SH-SY5Y (cell line): ENCODE measurements around the gene LPIN3.

Experiments used
- GATA2 ChIP-seq: IDR thresholded peaks from 2 replicates; pipeline ENCODE4 v1.6.1; 2011; ENCODE audit warnings: mild to moderate bottlenecking, low read depth, low read length
- GATA3 ChIP-seq: IDR thresholded peaks from 2 replicates; pipeline ENCODE4 v1.6.1; 2011; ENCODE audit warnings: low read depth, mild to moderate bottlenecking, low read length, moderate library complexity

Gene LPIN3

GRCh38 chr20:41362748-41363140 is 22.1 kb downstream of the LPIN3 start:
- TF ChIP-seq GATA3 (no peak), GATA2 (no peak)

DNA sequence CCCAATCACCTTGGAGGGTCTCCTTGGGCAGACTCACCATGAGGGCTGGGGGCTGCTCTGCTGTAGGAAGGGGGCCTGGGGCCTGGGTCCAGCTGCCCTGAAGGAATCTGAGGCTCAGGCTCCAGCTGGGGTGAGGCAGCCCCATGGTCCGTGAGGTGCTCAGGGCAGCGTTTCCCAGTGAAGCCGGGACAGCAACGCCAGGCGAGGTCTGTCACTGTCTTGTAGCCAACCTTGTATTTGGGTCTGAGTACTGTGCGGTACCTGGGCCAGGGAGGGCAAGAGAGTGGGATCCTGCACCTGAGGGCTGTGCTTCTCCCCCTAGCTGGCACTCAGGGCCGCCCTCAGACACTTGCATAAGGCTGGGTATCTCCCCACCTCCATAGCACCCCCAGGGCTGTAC is 23.0 kb downstream of the LPIN3 start:
- TF ChIP-seq GATA3 (no peak), GATA2 (no peak)

DNA sequence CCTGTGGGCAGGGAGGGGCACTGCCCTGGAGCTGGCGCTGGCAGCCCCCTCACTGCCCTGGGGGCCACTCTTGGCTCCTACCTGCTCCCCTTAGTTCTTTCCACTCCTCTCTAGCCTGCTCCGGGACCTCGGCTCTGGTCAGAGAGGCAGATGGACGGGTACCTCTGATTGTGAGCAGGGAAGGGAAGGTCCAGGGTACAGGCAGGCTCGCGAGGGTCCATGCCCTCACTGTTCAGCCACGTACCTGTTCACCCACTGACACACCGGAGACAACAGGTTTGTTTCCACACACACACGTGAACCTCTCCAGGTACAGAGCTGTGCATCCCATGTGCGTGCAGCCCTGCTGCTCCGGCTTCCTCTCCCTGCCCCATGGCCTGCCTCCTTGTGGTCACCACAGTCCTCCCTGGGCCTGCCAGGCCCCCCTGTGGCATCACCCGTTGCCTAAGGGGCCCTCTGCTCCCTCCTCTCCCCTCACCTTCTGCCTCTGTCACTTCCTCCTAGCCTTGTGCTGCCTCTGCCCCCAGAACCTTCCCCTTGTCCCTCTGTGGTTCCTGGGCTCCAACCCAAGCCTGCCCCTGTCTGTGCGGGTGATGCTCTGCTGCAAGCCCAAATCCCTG is 23.7 kb downstream of the LPIN3 start:
- TF ChIP-seq GATA3, result no peak
- no peak for TF ChIP-seq GATA2

DNA sequence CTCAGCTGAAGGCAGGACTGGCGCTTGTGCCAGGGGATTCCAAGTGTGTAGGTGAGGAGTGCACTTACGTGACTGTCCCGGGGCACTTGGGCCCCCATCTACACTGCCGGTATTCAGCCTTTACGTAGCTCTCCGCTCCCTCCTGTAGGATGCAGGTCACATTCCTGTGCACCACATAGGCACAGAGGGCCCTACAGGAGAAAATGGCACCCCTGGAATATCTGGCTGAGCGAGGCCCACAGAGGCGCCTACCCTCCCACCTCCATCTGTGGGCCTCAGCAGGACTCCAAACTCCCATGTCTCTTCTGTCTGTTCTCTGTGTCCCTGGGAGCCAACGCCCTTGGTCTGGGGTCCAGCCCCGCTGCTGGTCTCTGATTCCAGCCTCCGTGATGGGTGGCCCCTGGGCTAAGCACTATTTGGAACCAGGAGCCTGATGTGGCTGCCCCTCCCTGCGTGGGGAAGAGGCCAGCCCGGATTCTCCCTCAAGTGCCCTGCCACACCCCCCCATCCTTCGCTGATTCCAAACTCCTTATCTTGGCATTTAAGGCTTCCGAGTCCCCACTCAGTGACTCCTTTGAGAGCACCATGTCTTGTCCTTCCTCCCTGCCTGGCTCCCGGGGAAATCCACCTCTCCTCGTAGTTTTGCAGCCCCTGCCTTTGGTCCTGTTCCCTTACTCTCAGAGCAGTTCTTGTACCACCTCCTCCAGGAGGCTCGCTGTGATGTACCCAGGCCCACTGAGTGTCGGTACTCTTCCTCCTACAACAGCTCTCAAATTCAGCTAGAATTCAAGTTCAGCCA is 24.5 kb downstream of the LPIN3 start:
- no peak for TF ChIP-seq GATA2
- no peak for TF ChIP-seq GATA3

GRCh38 chr20:41365777-41366545 is 25.3 kb downstream of the LPIN3 start:
- no peak for TF ChIP-seq GATA2
- TF ChIP-seq GATA3, result no peak

GRCh38 chr20:41366546-41367392 is 26.1 kb downstream of the LPIN3 start, which contains the start of gene EMILIN3:
Gene EMILIN3 (minus strand): TSS chr20:41366818. CDS start chr20:41366634, 184 bp downstream.
- TF ChIP-seq GATA3 (no peak), GATA2 (no peak)

GRCh38 chr20:41367393-41367695 is 26.7 kb downstream of the LPIN3 start:
- no peak for TF ChIP-seq GATA2
- no peak for TF ChIP-seq GATA3

DNA sequence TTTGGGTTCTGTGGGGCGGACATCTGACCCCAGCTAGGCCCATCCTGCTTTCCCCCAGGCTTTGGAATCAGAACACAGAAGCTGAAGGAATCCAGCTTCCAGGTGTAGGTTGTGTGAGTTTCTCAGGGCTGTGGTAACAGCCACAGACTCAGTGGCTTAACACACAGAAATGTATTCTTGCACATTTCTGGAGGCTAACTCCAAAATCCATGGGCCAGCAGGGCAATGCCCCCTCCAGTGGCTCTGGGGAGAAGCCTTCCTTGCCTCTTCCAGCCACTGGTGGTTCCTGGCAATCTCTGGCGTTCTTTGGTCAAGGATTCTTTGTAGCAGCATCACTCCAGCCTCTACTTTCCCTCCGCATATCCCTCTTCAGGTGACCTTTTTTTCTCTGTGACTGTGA is 27.3 kb downstream of the LPIN3 start:
- no peak for TF ChIP-seq GATA2
- no peak for TF ChIP-seq GATA3

GRCh38 chr20:41369673-41370072 is 29.1 kb downstream of the LPIN3 start:
- no peak for TF ChIP-seq GATA3
- no peak for TF ChIP-seq GATA2

GRCh38 chr20:41370176-41370575 is 29.6 kb downstream of the LPIN3 start:
- no peak for TF ChIP-seq GATA3
- no peak for TF ChIP-seq GATA2

DNA sequence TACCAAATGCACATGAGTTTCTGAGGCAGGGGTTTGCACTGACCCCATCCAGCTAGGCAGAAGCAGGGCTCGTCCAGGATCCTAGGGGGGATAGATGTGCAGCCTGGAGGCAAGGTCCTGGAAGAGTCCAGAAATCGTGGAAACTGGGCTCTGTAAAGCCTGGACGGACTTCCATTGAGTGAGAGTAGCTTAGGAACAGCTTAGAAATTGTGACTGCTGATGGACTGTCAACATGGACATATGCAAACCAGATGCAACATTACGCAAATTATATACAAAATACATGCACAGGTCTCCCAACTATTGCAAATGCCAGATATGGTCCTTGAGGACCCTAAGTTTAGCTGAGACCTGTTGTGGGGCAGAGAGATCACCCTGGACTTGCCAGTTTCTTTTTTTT is 30.8 kb downstream of the LPIN3 start:
- TF ChIP-seq GATA2 (no peak), GATA3 (no peak)

DNA sequence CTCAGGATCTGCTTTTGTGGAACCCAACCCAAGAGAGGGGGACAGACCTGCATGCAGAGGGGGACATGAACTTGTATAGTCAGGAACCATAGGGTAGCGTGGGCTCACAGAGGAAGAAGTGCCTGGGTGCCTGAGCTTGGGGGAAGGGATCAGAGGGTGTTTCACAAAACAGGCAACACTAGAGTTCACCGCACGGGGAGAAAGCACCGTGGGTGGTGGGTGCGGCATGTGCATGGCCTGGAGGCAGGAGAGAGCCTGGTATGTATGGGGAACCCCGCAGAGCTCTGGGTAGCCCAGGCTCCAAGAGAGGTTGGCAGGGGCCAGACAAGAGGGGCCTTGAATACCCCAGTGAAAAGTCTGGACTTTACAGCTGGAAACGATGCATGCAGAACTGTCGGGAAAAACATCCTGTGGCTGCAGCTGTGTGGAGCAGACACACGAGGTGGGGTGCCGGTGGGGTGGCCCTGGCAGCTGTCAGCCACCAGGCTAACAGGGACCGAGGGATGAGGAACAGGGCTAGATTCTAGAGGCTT is 32.7 kb downstream of the LPIN3 start:
- no peak for TF ChIP-seq GATA3
- TF ChIP-seq GATA2, result no peak

DNA sequence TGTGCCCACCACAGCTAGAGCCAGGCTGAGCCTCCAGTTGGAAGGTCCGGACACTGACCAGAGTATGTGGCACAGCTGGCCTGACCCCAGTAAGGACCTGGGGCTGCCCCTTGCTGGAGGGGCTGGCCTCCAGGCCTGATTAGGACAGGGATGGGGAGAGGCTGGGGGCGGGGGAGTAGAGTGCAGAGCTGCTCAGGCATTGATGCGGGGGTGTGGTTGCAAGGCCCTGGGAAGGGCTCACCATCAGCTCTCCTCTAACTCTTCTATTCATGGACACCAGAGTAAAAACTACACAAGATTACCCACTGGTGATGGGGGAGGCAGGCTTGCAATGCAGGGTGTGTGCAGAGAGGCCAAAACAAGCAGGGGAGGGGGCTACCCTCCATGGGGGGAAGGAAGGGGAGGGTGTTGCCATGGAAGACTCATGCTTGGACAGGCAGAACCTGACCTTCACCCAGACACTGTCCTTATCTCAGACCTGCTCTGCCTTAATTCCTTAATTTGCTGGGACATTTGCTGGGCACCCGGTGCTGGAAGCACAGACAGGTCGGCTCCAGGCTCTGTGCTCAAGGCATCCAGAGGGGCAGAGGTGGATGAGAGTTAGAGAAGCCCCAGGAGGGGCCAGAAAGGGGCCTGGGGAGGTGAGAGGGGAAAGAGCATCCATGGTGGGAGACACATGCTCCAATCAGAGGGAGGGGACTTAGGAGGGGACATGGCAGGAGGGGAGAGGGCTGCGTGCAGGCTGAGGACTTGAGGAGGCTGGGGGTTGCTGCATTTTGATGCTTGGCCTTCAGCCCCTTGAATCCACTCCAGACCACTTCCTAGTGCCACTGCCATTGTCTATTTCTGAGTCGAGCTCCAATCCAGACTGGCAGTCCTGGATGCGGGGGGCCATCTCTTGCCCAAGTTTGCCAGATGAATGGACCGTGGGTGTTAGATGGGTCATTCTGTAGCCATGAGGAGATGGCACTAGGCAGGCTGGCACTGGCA is 33.6 kb downstream of the LPIN3 start:
- TF ChIP-seq GATA3, result no peak
- TF ChIP-seq GATA2, result peak; percentile 17; the same call in 1 of the 2 replicates
